ENCODE measurements around the gene GTF3C2. TPM values are rescaled to one million over a fixed set of nuclear protein-coding genes. Genes with fewer than 3 reads are reported as not detected.

The GTF3C2 gene
- total RNA-seq, 1 donor from 2014 or later: 61.4 TPM

GRCh38 chr2:27285481-27285880, 71.1 kb downstream of the GTF3C2 start:
- no peak for DNase-seq (ENCODE audit: low spot score)
- no peak for TF ChIP-seq CTCF (IDR thresholded peaks at IDR 0.05; ENCODE audit: unreplicated experiment)
- Mint-ChIP-seq H3K27ac (ENCODE audit: unreplicated experiment) (no peak overlapping the region), H3K9me3 (ENCODE audit: unreplicated experiment) (no peaks in the 10 kb centered on the region), H3K27me3 (ENCODE audit: unreplicated experiment) (peaks cover 8% of the 10 kb centered on the region), H3K4me1 (ENCODE audit: unreplicated experiment) (peaks cover 5% of the 10 kb centered on the region), H3K4me3 (ENCODE audit: unreplicated experiment) (no peak overlapping the region), H3K36me3 (ENCODE audit: low read depth, unreplicated experiment) (no peaks in the 10 kb centered on the region)

GRCh38 chr2:27284996-27285395, 71.6 kb downstream of the GTF3C2 start:
- Mint-ChIP-seq H3K27me3 (ENCODE audit: unreplicated experiment) (peaks cover 8% of the 10 kb centered on the region), H3K27ac (ENCODE audit: unreplicated experiment) (no peak overlapping the region), H3K4me1 (ENCODE audit: unreplicated experiment) (peaks cover 5% of the 10 kb centered on the region), H3K4me3 (ENCODE audit: unreplicated experiment) (no peak overlapping the region), H3K9me3 (ENCODE audit: unreplicated experiment) (no peaks in the 10 kb centered on the region), H3K36me3 (ENCODE audit: low read depth, unreplicated experiment) (no peaks in the 10 kb centered on the region)
- TF ChIP-seq CTCF (IDR thresholded peaks at IDR 0.05; ENCODE audit: unreplicated experiment): no peak
- no peak for DNase-seq (ENCODE audit: low spot score)

GRCh38 chr2:27282892-27283291, 73.7 kb downstream of the GTF3C2 start:
- Mint-ChIP-seq H3K4me1 (ENCODE audit: unreplicated experiment) (peaks cover 5% of the 10 kb centered on the region), H3K27me3 (ENCODE audit: unreplicated experiment) (peaks cover 10% of the 10 kb centered on the region), H3K36me3 (ENCODE audit: low read depth, unreplicated experiment) (no peaks in the 10 kb centered on the region), H3K9me3 (ENCODE audit: unreplicated experiment) (no peaks in the 10 kb centered on the region), H3K4me3 (ENCODE audit: unreplicated experiment) (no peak overlapping the region), H3K27ac (ENCODE audit: unreplicated experiment) (no peak overlapping the region)
- DNase-seq (ENCODE audit: low spot score): no peak
- TF ChIP-seq CTCF (IDR thresholded peaks at IDR 0.05; ENCODE audit: unreplicated experiment): no peak

- Mint-ChIP-seq H3K4me3 (ENCODE audit: unreplicated experiment) (no peak within 1 kb of the TSS), H3K36me3 (ENCODE audit: low read depth, unreplicated experiment) (no peaks in the 10 kb centered on the region), H3K4me1 (ENCODE audit: unreplicated experiment) (peaks cover 5% of the 10 kb centered on the region), H3K27ac (ENCODE audit: unreplicated experiment) (peak within 1 kb of the TSS; percentile 76), H3K9me3 (ENCODE audit: unreplicated experiment) (no peaks in the 10 kb centered on the region), H3K27me3 (ENCODE audit: unreplicated experiment) (peaks cover 10% of the 10 kb centered on the region)
- no peak for TF ChIP-seq CTCF (IDR thresholded peaks at IDR 0.05; ENCODE audit: unreplicated experiment)
- no peak for DNase-seq (ENCODE audit: low spot score)
These were observed 74.6 kb downstream of the GTF3C2 start, which contains the start of gene TRIM54 for GRCh38 chr2:27281855-27282559. TSS of gene TRIM54 (plus strand) at chr2:27282429. CDS start at chr2:27282732, 303 bp downstream.

GRCh38 chr2:27281442-27281841, 75.1 kb downstream of the GTF3C2 start:
- no peak overlapping the region for H3K27ac Mint-ChIP-seq (ENCODE audit: unreplicated experiment)
- no peak for TF ChIP-seq CTCF (IDR thresholded peaks at IDR 0.05; ENCODE audit: unreplicated experiment)

More at GRCh38 chr2:27281442-27281841, 75.1 kb downstream of the GTF3C2 start:
- no peaks in the 10 kb centered on the region for H3K36me3 Mint-ChIP-seq (ENCODE audit: low read depth, unreplicated experiment)
- no peak overlapping the region for H3K4me3 Mint-ChIP-seq (ENCODE audit: unreplicated experiment)
- DNase-seq (ENCODE audit: low spot score): no peak
- no peaks in the 10 kb centered on the region for H3K9me3 Mint-ChIP-seq (ENCODE audit: unreplicated experiment)
- peaks cover 5% of the 10 kb centered on the region for H3K4me1 Mint-ChIP-seq (ENCODE audit: unreplicated experiment)
- H3K27me3 Mint-ChIP-seq (ENCODE audit: unreplicated experiment): peaks cover 10% of the 10 kb centered on the region
